Memory B cell (primary cell): Measurements from ENCODE around the gene ATP13A2.
A peak's percentile ranks its signal among the peaks of the same experiment; 100 is the strongest.

Source experiments
- ATAC-seq: fragments of 150-1000 bp; cut with Tn5 transposase; 2 replicates; pipeline ENCODE4 v1.10.0; 2021; ENCODE audit warnings: low read depth, mild to moderate bottlenecking, moderate library complexity
- DNase-seq, 2 donors: peaks; one replicate each; pipeline ENCODE4 v3.0.0; 2022; ENCODE audit warnings: low spot score in 2 of 2
- H3K27ac Mint-ChIP-seq: one replicate; pipeline ENCODE4 v1.8.0; 2022; ENCODE audit warnings: mild to moderate bottlenecking, moderate library complexity, mixed read lengths
- H3K27me3 Mint-ChIP-seq: one replicate; pipeline ENCODE4 v1.8.0; 2022; ENCODE audit warnings: mixed read lengths
- H3K36me3 Mint-ChIP-seq: one replicate; pipeline ENCODE4 v1.8.0; 2022; ENCODE audit warnings: mild to moderate bottlenecking, mixed read lengths
- H3K4me1 Mint-ChIP-seq: one replicate; pipeline ENCODE4 v1.8.0; 2022; ENCODE audit warnings: mixed read lengths
- H3K4me3 Mint-ChIP-seq: one replicate; pipeline ENCODE4 v1.8.0; 2022; ENCODE audit warnings: mild to moderate bottlenecking, moderate library complexity, mixed read lengths
- H3K9me3 Mint-ChIP-seq: one replicate; pipeline ENCODE4 v1.8.0; 2022; ENCODE audit warnings: mixed read lengths

The ATP13A2 gene

GRCh38 chr1:17011439-17012307 lies at the start of gene ATP13A2:
TSS of gene ATP13A2 (minus strand) at chr1:17011928. CDS start at chr1:17011738, 190 bp downstream.
- peaks cover 12% of the 10 kb centered on the region for H3K4me1 Mint-ChIP-seq
- peak; percentile 99 for ATAC-seq
- H3K27ac Mint-ChIP-seq, result no peak within 1 kb of the TSS
- peak; percentile 76 to 84 for DNase-seq
- no peaks in the 10 kb centered on the region for H3K27me3 Mint-ChIP-seq
- peak within 1 kb of the TSS; percentile 86 for H3K4me3 Mint-ChIP-seq
- no peaks in the 10 kb centered on the region for H3K9me3 Mint-ChIP-seq
- H3K36me3 Mint-ChIP-seq, result no peaks in the 10 kb centered on the region

- no peaks in the 10 kb centered on the region for H3K9me3 Mint-ChIP-seq
- H3K27me3 Mint-ChIP-seq, result peaks cover 11% of the 10 kb centered on the region
- no peak for DNase-seq
- H3K4me1 Mint-ChIP-seq, result peaks cover 14% of the 10 kb centered on the region
- no peak overlapping the region for H3K27ac Mint-ChIP-seq
- no peak for ATAC-seq
- H3K4me3 Mint-ChIP-seq, result no peak overlapping the region
- H3K36me3 Mint-ChIP-seq, result no peaks in the 10 kb centered on the region
These were observed 49.8 kb upstream of the ATP13A2 start for GRCh38 chr1:17061486-17061885.

GRCh38 chr1:17060306-17060749 lies 48.6 kb upstream of the ATP13A2 start:
- ATAC-seq, result peak; percentile 66
- H3K4me3 Mint-ChIP-seq, result peak overlapping the region; percentile 39
- DNase-seq, result peak; percentile 16 to 18
- no peaks in the 10 kb centered on the region for H3K36me3 Mint-ChIP-seq
- H3K27me3 Mint-ChIP-seq, result peaks cover 11% of the 10 kb centered on the region
- peaks cover 14% of the 10 kb centered on the region for H3K4me1 Mint-ChIP-seq
- H3K27ac Mint-ChIP-seq, result peak overlapping the region; percentile 9
- H3K9me3 Mint-ChIP-seq, result no peaks in the 10 kb centered on the region

- Mint-ChIP-seq H3K36me3 (no peaks in the 10 kb centered on the region), H3K27me3 (peaks cover 11% of the 10 kb centered on the region), H3K4me3 (peak overlapping the region; percentile 39), H3K27ac (peak overlapping the region; percentile 9), H3K9me3 (no peaks in the 10 kb centered on the region), H3K4me1 (peaks cover 14% of the 10 kb centered on the region)
- peak; percentile 49 to 59 for DNase-seq
- ATAC-seq, result peak; percentile 95
These were observed 47.9 kb upstream of the ATP13A2 start for GRCh38 chr1:17059391-17060305.

- no peak overlapping the region for H3K4me3 Mint-ChIP-seq
- DNase-seq, result no peak
- H3K27me3 Mint-ChIP-seq, result peaks cover 5% of the 10 kb centered on the region
- no peak for ATAC-seq
- H3K4me1 Mint-ChIP-seq, result peaks cover 20% of the 10 kb centered on the region
- H3K9me3 Mint-ChIP-seq, result no peaks in the 10 kb centered on the region
- no peak overlapping the region for H3K27ac Mint-ChIP-seq
- H3K36me3 Mint-ChIP-seq, result no peaks in the 10 kb centered on the region
These were observed 44.8 kb upstream of the ATP13A2 start for GRCh38 chr1:17056551-17056950.

GRCh38 chr1:17055801-17056200 lies 44.1 kb upstream of the ATP13A2 start:
- H3K27ac Mint-ChIP-seq, result no peak overlapping the region
- peaks cover 23% of the 10 kb centered on the region for H3K4me1 Mint-ChIP-seq
- DNase-seq, result no peak
- peaks cover 2% of the 10 kb centered on the region for H3K36me3 Mint-ChIP-seq
- H3K9me3 Mint-ChIP-seq, result no peaks in the 10 kb centered on the region
- H3K4me3 Mint-ChIP-seq, result peak overlapping the region; percentile 32
- peaks cover 5% of the 10 kb centered on the region for H3K27me3 Mint-ChIP-seq
- ATAC-seq, result no peak

GRCh38 chr1:17053685-17054410 lies 42.1 kb upstream of the ATP13A2 start, which contains the start of gene SDHB:
TSS of gene SDHB (minus strand) at chr1:17054032. CDS start at chr1:17054019, 13 bp downstream.
- peak within 1 kb of the TSS; percentile 99 for H3K4me3 Mint-ChIP-seq
- peak within 1 kb of the TSS; percentile 97 for H3K27ac Mint-ChIP-seq
- no peaks in the 10 kb centered on the region for H3K9me3 Mint-ChIP-seq
- peak; percentile 97 for ATAC-seq
- DNase-seq, result peak; percentile 98 to 100
- peaks cover 5% of the 10 kb centered on the region for H3K27me3 Mint-ChIP-seq
- H3K4me1 Mint-ChIP-seq, result peaks cover 11% of the 10 kb centered on the region
- H3K36me3 Mint-ChIP-seq, result peaks cover 2% of the 10 kb centered on the region

- Mint-ChIP-seq H3K36me3 (peaks cover 2% of the 10 kb centered on the region), H3K9me3 (no peaks in the 10 kb centered on the region), H3K27ac (peak overlapping the region; percentile 97), H3K4me1 (peaks cover 11% of the 10 kb centered on the region), H3K4me3 (peak overlapping the region; percentile 99), H3K27me3 (peaks cover 3% of the 10 kb centered on the region)
- ATAC-seq (no peak), DNase-seq (no peak)
These were observed 41.5 kb upstream of the ATP13A2 start for GRCh38 chr1:17053086-17053684.

- Mint-ChIP-seq H3K27ac (peak overlapping the region; percentile 97), H3K36me3 (peaks cover 2% of the 10 kb centered on the region), H3K4me3 (peak overlapping the region; percentile 99), H3K9me3 (no peaks in the 10 kb centered on the region), H3K27me3 (no peaks in the 10 kb centered on the region), H3K4me1 (peaks cover 11% of the 10 kb centered on the region)
- DNase-seq (no peak), ATAC-seq (no peak)
These were observed 40.9 kb upstream of the ATP13A2 start for GRCh38 chr1:17052641-17053040.

- Mint-ChIP-seq H3K36me3 (peaks cover 2% of the 10 kb centered on the region), H3K4me1 (peaks cover 11% of the 10 kb centered on the region), H3K27me3 (no peaks in the 10 kb centered on the region), H3K4me3 (no peak overlapping the region), H3K9me3 (no peaks in the 10 kb centered on the region), H3K27ac (no peak overlapping the region)
- DNase-seq, result no peak
- no peak for ATAC-seq
These were observed 40.3 kb upstream of the ATP13A2 start for GRCh38 chr1:17052038-17052437.

- Mint-ChIP-seq H3K27me3 (no peaks in the 10 kb centered on the region), H3K4me3 (no peak overlapping the region), H3K27ac (no peak overlapping the region), H3K4me1 (peaks cover 17% of the 10 kb centered on the region), H3K36me3 (peaks cover 6% of the 10 kb centered on the region), H3K9me3 (no peaks in the 10 kb centered on the region)
- no peak for ATAC-seq
- no peak for DNase-seq
These were observed 36.2 kb upstream of the ATP13A2 start for GRCh38 chr1:17047924-17048323.

- H3K4me3 Mint-ChIP-seq, result no peak overlapping the region
- H3K4me1 Mint-ChIP-seq, result peaks cover 12% of the 10 kb centered on the region
- no peak for ATAC-seq
- H3K9me3 Mint-ChIP-seq, result no peaks in the 10 kb centered on the region
- H3K36me3 Mint-ChIP-seq, result peaks cover 10% of the 10 kb centered on the region
- H3K27ac Mint-ChIP-seq, result peak overlapping the region; percentile 71
- no peak for DNase-seq
- H3K27me3 Mint-ChIP-seq, result no peaks in the 10 kb centered on the region
These were observed 34.6 kb upstream of the ATP13A2 start for GRCh38 chr1:17046334-17046657.

GRCh38 chr1:17045634-17046333 lies 34.1 kb upstream of the ATP13A2 start:
- DNase-seq, result peak in 1 of 2 donors; percentile 25
- peaks cover 10% of the 10 kb centered on the region for H3K4me1 Mint-ChIP-seq
- H3K36me3 Mint-ChIP-seq, result peaks cover 8% of the 10 kb centered on the region
- peak overlapping the region; percentile 71 for H3K27ac Mint-ChIP-seq
- ATAC-seq, result peak; percentile 92
- H3K4me3 Mint-ChIP-seq, result peak overlapping the region; percentile 72
- H3K9me3 Mint-ChIP-seq, result no peaks in the 10 kb centered on the region
- H3K27me3 Mint-ChIP-seq, result no peaks in the 10 kb centered on the region
